OCI-LY1 (cell line): ENCODE results near the gene ELAVL4.

Experiments
- CTCF ChIP-seq: fragments of 200-600 bp; sonication (generic), shearing (Covaris generic); IDR thresholded peaks from 2 replicates; pipeline ENCODE4 v1.5.1; 2017; ENCODE audit warnings: mild to moderate bottlenecking, antibody characterized with exemption, low read length, moderate library complexity, mixed read lengths
- EZH2 ChIP-seq: fragments of 200-600 bp; sonication (generic), shearing (Covaris generic); IDR thresholded peaks from 2 replicates; pipeline ENCODE4 v1.8.0; 2017; ENCODE audit warnings: borderline replicate concordance, mixed run types, mild to moderate bottlenecking, antibody characterized with exemption, low read length, moderate library complexity, mixed read lengths

DNA sequence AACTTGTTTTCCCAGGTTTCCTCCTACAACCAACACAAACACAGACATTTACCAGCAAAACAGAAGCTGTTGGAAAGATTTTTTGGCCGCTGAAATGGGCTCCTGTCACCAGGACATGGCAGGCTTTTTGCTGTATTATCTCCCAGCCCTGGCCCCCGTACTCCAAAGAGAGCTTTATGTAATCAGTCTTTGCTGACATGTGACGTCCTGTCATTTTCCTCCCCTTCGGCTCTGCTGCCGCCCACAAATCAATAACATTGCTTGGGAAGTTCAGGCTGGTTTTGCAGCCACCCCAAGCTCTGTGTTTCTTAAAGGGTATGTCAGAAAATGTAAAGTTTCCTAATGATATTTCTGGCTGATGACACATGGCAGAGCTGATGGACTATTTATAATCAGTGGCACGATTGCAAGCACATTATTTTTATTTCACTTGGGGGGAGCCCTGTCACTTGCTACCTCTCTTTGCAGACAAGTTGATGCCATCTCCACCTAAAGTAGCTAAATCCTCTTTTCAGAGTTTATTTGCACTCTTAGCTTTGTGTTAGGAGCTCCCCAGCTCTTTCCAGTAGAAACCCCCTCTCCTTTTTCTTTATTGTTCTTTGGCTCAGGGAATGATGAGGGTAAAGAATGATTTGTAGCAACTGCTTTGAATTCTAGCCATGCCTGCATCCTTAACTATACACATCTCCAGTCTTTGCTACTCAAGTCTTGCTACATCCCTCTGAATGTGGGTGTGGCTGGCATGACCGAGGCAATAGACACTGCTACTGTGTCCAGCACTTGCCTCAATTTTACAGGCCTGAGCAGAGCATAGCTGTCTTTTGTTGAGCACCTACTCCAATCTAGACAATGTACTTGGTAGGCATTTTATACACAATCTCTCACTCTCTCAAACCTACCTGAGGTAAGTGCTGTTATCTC lies 67.3 kb downstream of the ELAVL4 start:
- TF ChIP-seq EZH2 = no peak
- TF ChIP-seq CTCF = no peak
